GM08714 (cell line): ENCODE measurements around the gene CTIF.

Experiments used
- H3K4me3 ChIP-seq: fragments of 200-500 bp; sonication (Bioruptor generic); 2 replicates; pipeline ENCODE4 v1.5.1; 2014; ENCODE audit warnings: mild to moderate bottlenecking, low read length, inconsistent platforms
- ZNF274 ChIP-seq: IDR thresholded peaks from 2 replicates; pipeline ENCODE4 v1.6.1; 2012; ENCODE audit warnings: mild to moderate bottlenecking, low read depth, low read length

CTIF gene

GRCh38 chr18:48836806-48837615 lies 298.2 kb downstream of the CTIF start:
- TF ChIP-seq ZNF274: no peak

GRCh38 chr18:48837676-48838075 lies 298.8 kb downstream of the CTIF start:
- TF ChIP-seq ZNF274: no peak
- no peak overlapping the region for H3K4me3 ChIP-seq

More at GRCh38 chr18:48836806-48837615, 298.2 kb downstream of the CTIF start:
- H3K4me3 ChIP-seq: no peak overlapping the region

- no peak for TF ChIP-seq ZNF274
- H3K4me3 ChIP-seq: no peak overlapping the region
Observed at GRCh38 chr18:48838166-48838775, 299.4 kb downstream of the CTIF start.

GRCh38 chr18:48838921-48839818 lies 300.3 kb downstream of the CTIF start:
- no peak for TF ChIP-seq ZNF274
- H3K4me3 ChIP-seq: no peak overlapping the region

GRCh38 chr18:48839819-48840490 lies 301.1 kb downstream of the CTIF start:
- H3K4me3 ChIP-seq: no peak overlapping the region
- TF ChIP-seq ZNF274: no peak

DNA sequence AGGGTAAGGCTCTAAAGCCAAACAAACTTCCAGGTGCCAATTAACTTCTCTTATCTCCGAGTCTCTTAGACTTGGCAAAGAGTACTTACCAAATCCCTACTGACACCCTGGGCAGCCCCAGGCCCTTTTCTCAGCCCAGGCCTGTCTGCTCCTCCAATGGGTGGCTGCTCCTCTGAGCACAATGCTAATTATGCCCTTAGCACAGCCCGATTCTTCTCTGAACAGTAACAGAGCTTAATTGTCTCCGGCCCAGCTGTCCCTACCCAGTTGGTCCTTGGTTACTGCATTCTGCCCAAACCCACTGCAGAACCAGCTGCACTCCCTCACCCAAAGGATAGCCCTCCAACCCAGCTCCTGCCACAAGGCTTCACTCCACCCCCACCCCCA lies 301.7 kb downstream of the CTIF start:
- TF ChIP-seq ZNF274: no peak

GRCh38 chr18:48841381-48842258 lies 302.8 kb downstream of the CTIF start:
- H3K4me3 ChIP-seq: no peak overlapping the region

More for the DNA sequence above, 301.7 kb downstream of the CTIF start:
- H3K4me3 ChIP-seq: no peak overlapping the region

GRCh38 chr18:48842259-48843061 lies 303.6 kb downstream of the CTIF start:
- TF ChIP-seq ZNF274: no peak
- no peak overlapping the region for H3K4me3 ChIP-seq

More at GRCh38 chr18:48841381-48842258, 302.8 kb downstream of the CTIF start:
- TF ChIP-seq ZNF274: no peak

DNA sequence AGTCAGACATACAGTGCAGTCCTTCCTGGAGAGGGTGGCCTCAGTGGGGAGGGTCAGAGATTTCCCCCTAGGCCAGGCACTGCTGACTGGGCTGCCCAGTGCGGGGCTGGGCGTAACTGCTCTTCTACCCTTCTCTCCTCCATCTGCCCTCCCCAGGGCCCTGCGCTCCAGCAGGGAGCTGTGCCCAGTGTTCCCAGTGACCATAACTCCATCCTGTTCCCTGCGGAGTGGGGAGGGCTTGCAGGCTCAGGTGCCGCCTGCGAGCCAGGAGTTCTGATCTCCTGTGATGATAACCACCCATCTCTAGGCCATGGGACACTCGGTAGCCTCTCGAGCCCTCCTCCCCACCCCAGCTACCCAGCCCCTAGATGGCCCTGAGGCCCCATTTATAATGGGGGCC lies 304.3 kb downstream of the CTIF start:
- TF ChIP-seq ZNF274: no peak
- H3K4me3 ChIP-seq: no peak overlapping the region

- TF ChIP-seq ZNF274: no peak
- H3K4me3 ChIP-seq: no peak overlapping the region
Observed at GRCh38 chr18:48843596-48843995, 304.8 kb downstream of the CTIF start.

DNA sequence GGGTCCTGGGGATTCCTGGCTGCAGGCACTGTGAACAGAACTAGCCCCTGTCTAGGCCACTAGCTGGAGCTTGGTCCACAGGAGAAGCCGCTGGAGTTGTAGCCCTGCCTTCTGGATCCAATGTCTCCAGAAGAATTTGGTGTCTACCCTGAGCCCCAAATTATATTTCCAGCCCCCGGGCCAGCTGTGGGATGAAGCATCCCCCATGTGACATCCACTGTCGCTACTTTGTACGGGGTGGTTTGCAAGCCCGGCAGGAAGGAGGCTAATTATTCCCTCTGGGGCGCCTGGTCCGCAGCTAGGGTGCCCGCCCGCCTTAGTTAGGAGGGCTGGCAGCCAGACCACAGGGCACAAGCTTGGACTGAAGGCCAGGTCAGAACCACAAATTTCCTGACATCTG lies 305.4 kb downstream of the CTIF start:
- no peak for TF ChIP-seq ZNF274
- no peak overlapping the region for H3K4me3 ChIP-seq

DNA sequence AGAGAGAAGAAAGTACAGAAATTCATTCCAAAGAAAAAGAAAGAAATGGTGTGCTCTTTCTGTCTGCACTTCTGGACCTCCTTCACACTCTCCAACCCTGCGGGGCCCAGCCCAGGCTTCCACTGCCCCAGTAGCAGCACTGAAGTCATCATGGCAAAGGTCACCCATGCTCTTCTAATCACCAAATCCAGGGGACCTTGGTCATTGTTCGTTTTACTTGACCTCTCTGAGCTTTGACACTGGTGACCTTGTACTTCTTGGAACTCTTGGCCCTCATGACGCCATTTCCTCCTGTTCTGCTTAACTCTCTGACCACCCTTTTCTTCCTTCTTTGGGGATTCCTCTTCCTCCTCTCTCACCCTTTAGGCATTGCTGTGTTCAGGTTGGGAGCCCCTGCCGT lies 306.3 kb downstream of the CTIF start:
- no peak for TF ChIP-seq ZNF274
- no peak overlapping the region for H3K4me3 ChIP-seq
